HepG2 (cell line): Measurements from ENCODE around the gene COL5A1. TPM values are rescaled to one million over a fixed set of nuclear protein-coding genes. Genes with fewer than 3 reads are reported as not detected.

Experiments used
- ATAC-seq: fragments of 200-7000 bp; cut with Tn5 transposase; 3 replicates; pipeline ENCODE4 v1.9.1; 2020; ENCODE audit warnings: mild to moderate bottlenecking, moderate library complexity
- Bru-seq: library from RNA; stranded (reverse); fragments of 400-500 nt; gene quantifications from one replicate; lab custom pipeline; 2021; lab: Mats Ljungman, UMichigan
- BruChase-seq, 2 experiments: library from RNA; stranded (reverse); fragments of 400-500 nt; gene quantifications; one replicate each; lab custom pipeline; 2021; lab: Mats Ljungman, UMichigan
- BruUV-seq: library from RNA; stranded (reverse); fragments of 400-500 nt; replicated peaks from 2 replicates; lab custom pipeline; 2021; lab: Mats Ljungman, UMichigan
- CTCF ChIA-PET: fragments of 300-600 bp; formaldehyde crosslinking; extraction: SDS; loops from one replicate; lab custom pipeline; 2021; ENCODE audit warnings: low total read pairs, inconsistent platforms, low intra/inter-chr PET ratio; lab: Yijun Ruan, JAX
- POLR2A ChIA-PET: fragments of 350-600 bp; sonication (Branson Sonifier 250); formaldehyde crosslinking; loops from one replicate; lab custom pipeline; 2020; ENCODE audit warnings: antibody characterized with exemption, inconsistent platforms; lab: Yijun Ruan, JAX
- DNase-seq: peaks from one replicate; pipeline ENCODE4 v3.0.0-alpha.2; 2015; ENCODE audit warnings: low spot score
- FAIRE-seq: peaks from 3 replicates; lab custom pipeline; 2011; peaks lifted over from hg19 to GRCh38; lab: Jason Lieb, UNC
- H2AFZ ChIP-seq: one replicate; pipeline ENCODE4 v1.6.1; 2011; ENCODE audit warnings: low read length, inconsistent platforms
- H3K27ac ChIP-seq: fragments of 300-600 bp; 3 replicates; pipeline ENCODE4 v1.8.0; 2011; ENCODE audit warnings: mixed run types, mild to moderate bottlenecking, mixed read lengths, low read length, inconsistent platforms; ENCODE audit not compliant: insufficient read depth; ENCODE audit errors: extremely low read length
- H3K27me3 ChIP-seq, 2 experiments: fragments of 200-600 bp in 1 of 2; 2 replicates in 1 of 2; 3 replicates in 1 of 2; pipeline versions ENCODE4 v1.6.0 to v1.8.0; 2011; ENCODE audit warnings: low read length in 2 of 2, mild to moderate bottlenecking in 2 of 2, moderate library complexity in 2 of 2, inconsistent platforms in 1 of 2; ENCODE audit not compliant: insufficient read depth in 2 of 2, control insufficient read depth in 1 of 2
- H3K36me3 ChIP-seq, 2 experiments: fragments of 200-600 bp in 1 of 2; replicated peaks in 1 of 2; 2 replicates in 1 of 2; 3 replicates in 1 of 2; pipeline versions ENCODE4 v1.5.1 to v1.8.0; 2011; ENCODE audit warnings: low read length in 2 of 2, inconsistent platforms in 1 of 2; ENCODE audit not compliant: insufficient read depth in 2 of 2, control insufficient read depth in 1 of 2
- H3K4me1 ChIP-seq: 2 replicates; pipeline ENCODE4 v1.5.1; 2012; ENCODE audit warnings: low read length, inconsistent platforms; ENCODE audit not compliant: insufficient read depth
- H3K4me2 ChIP-seq: 2 replicates; pipeline ENCODE4 v1.6.0; 2011; ENCODE audit warnings: low read depth, low read length, inconsistent platforms
- H3K4me3 ChIP-seq, 3 experiments: fragments of 200-600 bp in 1 of 3; sonication (generic), shearing (Covaris generic) in 1 of 3; replicated peaks in 1 of 3; 2 replicates each; pipeline ENCODE4 v1.5.1; 2011 to 2016; ENCODE audit warnings: low read length in 3 of 3, inconsistent platforms in 2 of 3, low read depth in 2 of 3, mild to moderate bottlenecking in 2 of 3, control low read depth in 1 of 3, mixed read lengths in 1 of 3; ENCODE audit not compliant: insufficient read depth in 1 of 3
- H3K79me2 ChIP-seq: one replicate; pipeline ENCODE4 v1.6.1; 2011; ENCODE audit warnings: low read length, inconsistent platforms; ENCODE audit not compliant: insufficient read depth
- H3K9ac ChIP-seq: 2 replicates; pipeline ENCODE4 v1.6.0; 2011; ENCODE audit warnings: mild to moderate bottlenecking, low read depth, low read length, inconsistent platforms; ENCODE audit not compliant: insufficient read depth
- H3K9me3 ChIP-seq: 2 replicates; pipeline ENCODE4 v1.5.1; 2012; ENCODE audit warnings: mild to moderate bottlenecking, low read length
- H4K20me1 ChIP-seq: 2 replicates; pipeline ENCODE4 v1.6.0; 2011; ENCODE audit warnings: inconsistent platforms, mild to moderate bottlenecking, low read length, moderate library complexity; ENCODE audit not compliant: insufficient read depth
- AFF4 ChIP-seq: sonication (generic); formaldehyde crosslinking; IDR thresholded peaks from 2 replicates; pipeline ENCODE4 v1.4.0; 2020; ENCODE audit warnings: missing genetic modification reagents
- ISL2 ChIP-seq: sonication (generic); formaldehyde crosslinking; IDR thresholded peaks from 2 replicates; pipeline ENCODE4 v1.5.0; 2020; ENCODE audit warnings: missing genetic modification reagents
- NFYB ChIP-seq: sonication (generic); formaldehyde crosslinking; IDR thresholded peaks from 2 replicates; pipeline ENCODE4 v1.4.0; 2020; ENCODE audit warnings: missing genetic modification reagents
- NFYC ChIP-seq: IDR thresholded peaks from 2 replicates; pipeline ENCODE4 v1.6.1; 2016; ENCODE audit warnings: missing genetic modification reagents, missing compliant biosample characterization
- POLR2AphosphoS2 ChIP-seq: IDR thresholded peaks from 2 replicates; pipeline ENCODE4 v1.6.1; 2011; ENCODE audit warnings: low read depth, low read length, improper control_type of control experiment
- SP2 ChIP-seq: sonication (generic); formaldehyde crosslinking; IDR thresholded peaks from 2 replicates; pipeline ENCODE4 v1.5.1; 2020; ENCODE audit warnings: mild to moderate bottlenecking, missing genetic modification reagents
- ZNF768 ChIP-seq: sonication (generic); formaldehyde crosslinking; IDR thresholded peaks from 2 replicates; pipeline ENCODE4 v1.4.0; 2020; ENCODE audit warnings: missing genetic modification reagents
- WGBS: methylation state at CpG from one replicate; pipeline ENCODE4 v1.1.6; 2017; ENCODE audit warnings: low lambda C conversion rate; 5-methylcytosine and 5-hydroxymethylcytosine counted together
- in situ Hi-C: cut with HindIII; loops from 2 replicates; pipeline ENCODE4 v1.10.0; 2017; ENCODE audit warnings: low pct_unique_long_range_greater_than_20kb; ENCODE audit not compliant: extremely low pct_ligation_motif_present
- intact Hi-C: fragments of 100-400 bp; cut with micrococcal nuclease; formaldehyde crosslinking; loops from one replicate; pipeline ENCODE4 v1.10.0; 2022; ENCODE audit not compliant: unreplicated experiment
- long read RNA-seq, 2 experiments: library from RNA in 1 of 2; library from polyadenylated mRNA in 1 of 2; stranded (forward) in 1 of 2; unstranded in 1 of 2; transcript quantifications; one replicate each; pipeline ENCODE4 v2.0.0, GENCODE V29; 2019 to 2022
- polyA minus RNA-seq, 3 experiments: library from RNA; depleted of rRNA, polyadenylated mRNA; stranded (reverse); fragments of >200 nt; gene quantifications; 2 replicates each; pipeline ENCODE4 v1.2.3, GENCODE V29; 2011; ENCODE audit warnings: low replicate concordance in 1 of 3
- polyA plus RNA-seq, 8 experiments: library from polyadenylated mRNA; depleted of rRNA in 3 of 8; stranded (reverse) in 7 of 8; unstranded in 1 of 8; fragments of >200 nt; fragmentation: Illumina TruSeq in 4 of 8; extraction: Trizol in 4 of 8; gene quantifications; 2 replicates each; pipeline versions ENCODE4 v1.2.1 to v1.2.3, GENCODE V29; 2011 to 2016; ENCODE audit warnings: low read depth in 4 of 8, missing spikeins in 1 of 8, mixed read lengths in 1 of 8; ENCODE audit not compliant: insufficient read depth in 1 of 8
- total RNA-seq, 5 experiments: library from RNA; depleted of rRNA; stranded (reverse); fragments of >200 nt; fragmentation: Illumina TruSeq; extraction: Trizol; gene quantifications; 2 replicates each; pipeline ENCODE4 v1.2.3, GENCODE V29; 2016; ENCODE audit warnings: low read depth in 1 of 5

COL5A1 gene
- total RNA-seq (2016; rRNA removed; fragmentation: Illumina TruSeq; extraction: Trizol) (not detected in 2 replicates), polyA plus RNA-seq (2011; rRNA removed) (under 0.01 TPM in 1 of 2 replicates, not detected in the other), polyA minus RNA-seq (2011; rRNA and poly(A)+ RNA removed; ENCODE audit: low replicate concordance) (0.04 and 20.3 TPM in 2 replicates), Bru-seq, nascent RNA (percentile 4 among the genes with signal in this experiment), BruChase-seq, experiment 1, labeled RNA remaining after a 6-hour chase (percentile 6 among the genes with signal in this experiment), BruChase-seq, experiment 2, labeled RNA remaining after a 2-hour chase (percentile 4 among the genes with signal in this experiment)
- total RNA-seq (2016; cell fraction: cytosol; rRNA removed; fragmentation: Illumina TruSeq; extraction: Trizol; ENCODE audit: low read depth), result not detected in 2 replicates
- not detected in 2 replicates for total RNA-seq (2016; cell fraction: insoluble cytoplasmic fraction; rRNA removed; fragmentation: Illumina TruSeq; extraction: Trizol)
- not detected in 2 replicates for total RNA-seq (2016; cell fraction: membrane; rRNA removed; fragmentation: Illumina TruSeq; extraction: Trizol)
- total RNA-seq (2016; cell fraction: nucleus; rRNA removed; fragmentation: Illumina TruSeq; extraction: Trizol), result not detected in 2 replicates
- under 0.01 TPM in 1 of 2 replicates, not detected in the other for polyA plus RNA-seq (2011; cell fraction: cytosol; rRNA removed)
- 0.07 and 0.08 TPM in 2 replicates for polyA plus RNA-seq (2011; cell fraction: nucleus; rRNA removed)
- not detected in 2 replicates for polyA plus RNA-seq (2012)
- not detected in 2 replicates for polyA plus RNA-seq (2016; cell fraction: cytosol; fragmentation: Illumina TruSeq; extraction: Trizol; ENCODE audit: low read depth)
- polyA plus RNA-seq (2016; cell fraction: insoluble cytoplasmic fraction; fragmentation: Illumina TruSeq; extraction: Trizol; ENCODE audit: low read depth), result not detected in 2 replicates
- polyA plus RNA-seq (2016; cell fraction: membrane; fragmentation: Illumina TruSeq; extraction: Trizol; ENCODE audit: low read depth), result not detected in 2 replicates
- 0.19 TPM in 1 of 2 replicates, not detected in the other for polyA plus RNA-seq (2016; cell fraction: nucleus; fragmentation: Illumina TruSeq; extraction: Trizol; ENCODE audit: insufficient read depth, low read depth)
- polyA minus RNA-seq (2011; cell fraction: cytosol; rRNA and poly(A)+ RNA removed), result 0.20 TPM in 1 of 2 replicates, not detected in the other
- not detected in 2 replicates for polyA minus RNA-seq (2011; cell fraction: nucleus; rRNA and poly(A)+ RNA removed)
- long read RNA-seq, experiment 1, result 0 reads
- long read RNA-seq, experiment 2, result 0 reads

- no peak for DNase-seq
- no peak within 1 kb of the TSS for H2AFZ ChIP-seq
- no peaks in the 10 kb centered on the region for H3K9me3 ChIP-seq
- peaks cover 3 to 75% of the 10 kb centered on the region in 2 experiments; a peak in 4 of 5 replicates for H3K27me3 ChIP-seq
- H3K4me1 ChIP-seq, result no peaks in the 10 kb centered on the region
- H3K36me3 ChIP-seq, result no peaks in the 10 kb centered on the region
- H4K20me1 ChIP-seq, result no peaks in the 10 kb centered on the region
- in situ Hi-C loops, result no loop called here
- H3K79me2 ChIP-seq, result no peaks in the 10 kb centered on the region
- intact Hi-C loops, result no loop called here
- no peak within 1 kb of the TSS for H3K27ac ChIP-seq
- WGBS, result 16% methylated on average over 37 of the region's 72 CpGs
- POLR2A ChIA-PET, result no interaction called here
- no peak within 1 kb of the TSS; the same call in 1 of the 2 replicates for H3K4me2 ChIP-seq
- no peak within 1 kb of the TSS; a peak in 1 of 6 replicates for H3K4me3 ChIP-seq
- CTCF ChIA-PET, result no interaction called here
- no peak for FAIRE-seq
- H3K9ac ChIP-seq, result no peak within 1 kb of the TSS
- TF ChIP-seq SP2 (CRISPR knock-in tag) (0 out of 2 replicates have a peak, but pooled peaks have one; percentile 18), AFF4 (CRISPR knock-in tag) (no peak), NFYB (peak; percentile 48), ZNF768 (no peak), ISL2 (CRISPR knock-in tag) (no peak), POLR2AphosphoS2 (no peak), NFYC (CRISPR knock-in tag) (0 out of 2 replicates have a peak, but pooled peaks have one; percentile 46)
- no TSS peak for BruUV-seq
- ATAC-seq, result peak; percentile 71
Measured at GRCh38 chr9:134641173-134641989, at the start of gene COL5A1. TSS of gene COL5A1 (plus strand) at chr9:134641803. CDS start at chr9:134642188, 385 bp downstream.
